ENCODE measurements around the gene POMC. TPM values are rescaled to one million over a fixed set of nuclear protein-coding genes. Genes with fewer than 3 reads are reported as not detected.

Gene POMC
- total and polyA plus RNA-seq, 2 of the 8 experiments (the other 6 are each of a cell fraction or from before 2014, with no cell fraction given): 1.7 to 4.7 TPM

- 95% methylated on average over 10 of the region's 10 CpGs; no CpG with 5 or more reads in 1 of the 2 experiments for WGBS, 2 experiments (ENCODE audit: extremely low coverage in 1 of 2, insufficient coverage in 1 of 2, insufficient read length in 1 of 2, insufficient replicate concordance in 2 of 2, low coverage in 1 of 2, low lambda C conversion rate in 2 of 2, missing lambda C conversion rate in 1 of 2)
- H3K14ac ChIP-seq (ENCODE audit: insufficient read length): no peak overlapping the region
- no peaks in the 10 kb centered on the region; the same call in 1 of the 2 replicates for H3K79me1 ChIP-seq (ENCODE audit: low read depth, low read length)
- no peak overlapping the region for H3K56ac ChIP-seq (replicated peaks; ENCODE audit: insufficient read length, low read depth, low read length)
- H4K91ac ChIP-seq (replicated peaks; ENCODE audit: insufficient read length, low read length): no peak overlapping the region
- no peak for TF ChIP-seq TEAD4 (IDR thresholded peaks at IDR 0.05; ENCODE audit: low read depth, low read length)
- TF ChIP-seq BACH1 (IDR thresholded peaks at IDR 0.05; ENCODE audit: low read length): no peak
- TF ChIP-seq KDM1A (IDR thresholded peaks at IDR 0.05; ENCODE audit: borderline replicate concordance, low read length): no peak
- TF ChIP-seq CHD2 (IDR thresholded peaks at IDR 0.05; ENCODE audit: low read length): no peak
- TF ChIP-seq SIX5 (IDR thresholded peaks at IDR 0.05; ENCODE audit: low read depth, low read length): no peak
- TF ChIP-seq SIRT6 (IDR thresholded peaks at IDR 0.05; ENCODE audit: low read length): no peak
- TF ChIP-seq TBP (IDR thresholded peaks at IDR 0.05; ENCODE audit: low read depth, low read length): no peak
- no peak for TF ChIP-seq HDAC6 (IDR thresholded peaks at IDR 0.05; ENCODE audit: low read depth, low read length)
- TF ChIP-seq SRF (IDR thresholded peaks at IDR 0.05; ENCODE audit: low read depth, low read length): no peak
- TF ChIP-seq GABPA (IDR thresholded peaks at IDR 0.05; ENCODE audit: borderline replicate concordance, insufficient read depth, low read length): no peak
- no peak overlapping the region for H2BK120ac ChIP-seq (replicated peaks; ENCODE audit: low read depth, low read length)
- H3K23me2 ChIP-seq (ENCODE audit: low read depth, low read length): no peaks in the 10 kb centered on the region
- no peak overlapping the region for H3K4me2 ChIP-seq (ENCODE audit: insufficient read depth in 1 of 2, low read depth in 2 of 2, low read length in 2 of 2)
- H2BK15ac ChIP-seq (ENCODE audit: low read length): no peak overlapping the region
- H3K27me3 ChIP-seq (replicated peaks in 1 of 4; ENCODE audit: control insufficient read depth in 3 of 4, extremely low read depth in 1 of 4, insufficient read depth in 3 of 4, low read length in 3 of 4): no peaks in the 10 kb centered on the region
- no peak overlapping the region for H2AK5ac ChIP-seq (ENCODE audit: low read depth, low read length)
- no peak overlapping the region for H3K23ac ChIP-seq (ENCODE audit: insufficient read length)
- H4K8ac ChIP-seq (ENCODE audit: extremely low read depth, insufficient read depth, low read length): no peak overlapping the region
- peaks cover 0 to 3% (median 0%) of the 10 kb centered on the region in 4 experiments; a peak in 3 of 7 replicates for H3K4me1 ChIP-seq (replicated peaks in 1 of 4; ENCODE audit: control insufficient read depth in 3 of 4, insufficient read depth in 4 of 4, low read length in 3 of 4)
- POLR2A ChIA-PET (ENCODE audit: partially characterized antibody): interaction anchor here (1.8 kb wide), 1 partner anchor 11 kb away, joined by 5 read pairs; no protein-coding TSS in a partner anchor
- no peak overlapping the region for H2BK12ac ChIP-seq (ENCODE audit: low read depth, low read length)
- no peak overlapping the region for H3K18ac ChIP-seq (ENCODE audit: extremely low read depth, low read length)
- H4K5ac ChIP-seq (ENCODE audit: insufficient read length, low read depth, low read length): no peak overlapping the region
- H2BK20ac ChIP-seq (ENCODE audit: low read length): no peak overlapping the region
- no peaks in the 10 kb centered on the region for H4K20me1 ChIP-seq (replicated peaks in 1 of 2; ENCODE audit: control insufficient read depth in 1 of 2, insufficient read depth in 2 of 2, low read length in 2 of 2)
- H3K9me3 ChIP-seq (ENCODE audit: insufficient read depth in 2 of 2, low read depth in 1 of 2, low read length in 1 of 2): no peaks in the 10 kb centered on the region
- no peak overlapping the region for H3K4ac ChIP-seq (replicated peaks; ENCODE audit: insufficient read length, low read depth, low read length)
- no peak overlapping the region for H3K4me3 ChIP-seq (ENCODE audit: extremely low read depth in 1 of 4, insufficient read depth in 2 of 4, low read depth in 3 of 4, low read length in 4 of 4)
- no peak overlapping the region for H3K9ac ChIP-seq (replicated peaks in 1 of 4; ENCODE audit: extremely low read depth in 1 of 4, low read depth in 3 of 4, low read length in 3 of 4)
- DNase-seq (ENCODE audit: low read depth in 1 of 2, low spot score in 2 of 2): no peak
- H3K27ac ChIP-seq (ENCODE audit: low read depth, low read length): no peak overlapping the region
- H2BK5ac ChIP-seq (ENCODE audit: low read depth, low read length): no peak overlapping the region
- CTCF ChIA-PET (ENCODE audit: partially characterized antibody): interaction anchor here (1.0 to 2.1 kb wide), 5 partner anchors 8 to 180 kb away, joined by 3 to 6 read pairs (median 4); no protein-coding TSS in a partner anchor
- no peak for FAIRE-seq
- H3K36me3 ChIP-seq (ENCODE audit: control insufficient read depth in 2 of 4, insufficient read depth in 4 of 4, low read length in 3 of 4): no peaks in the 10 kb centered on the region
- no peaks in the 10 kb centered on the region for H3K79me2 ChIP-seq (ENCODE audit: control insufficient read depth in 1 of 2, insufficient read depth in 2 of 2, low read length in 2 of 2)
- no peak overlapping the region for H2AFZ ChIP-seq (ENCODE audit: low read length)
Observed at GRCh38 chr2:25155401-25155800, 13.0 kb downstream of the POMC start.
